BE2C (cell line): Measurements from ENCODE around the gene CDC42EP1.

Source experiments
- DNase-seq: peaks from one replicate; pipeline ENCODE4 v3.0.0-alpha.2; 2020
- H3K27me3 ChIP-seq: fragments of 250-450 bp; sonication (Bioruptor Pico); 2 replicates; pipeline ENCODE4 v1.5.1; 2020; ENCODE audit warnings: mild to moderate bottlenecking
- H3K36me3 ChIP-seq: fragments of 250-450 bp; sonication (Bioruptor Pico); 2 replicates; pipeline ENCODE4 v1.5.1; 2020; ENCODE audit warnings: mild to moderate bottlenecking
- H3K4me1 ChIP-seq: fragments of 250-450 bp; sonication (Bioruptor Pico); 2 replicates; pipeline ENCODE4 v1.5.1; 2020
- H3K4me3 ChIP-seq: 2 replicates; pipeline ENCODE4 v1.5.1; 2011; ENCODE audit warnings: low read depth, low read length
- H3K9me3 ChIP-seq: fragments of 250-450 bp; sonication (Bioruptor Pico); 2 replicates; pipeline ENCODE4 v1.5.1; 2020
- CTCF ChIP-seq: IDR thresholded peaks from 2 replicates; pipeline ENCODE4 v1.5.1; 2012; ENCODE audit warnings: mild to moderate bottlenecking, low read depth, low read length

Gene CDC42EP1

GRCh38 chr22:37566903-37567798 lies 6.9 kb downstream of the CDC42EP1 start:
- peak; percentile 87 for DNase-seq
- no peaks in the 10 kb centered on the region; the same call in 1 of the 2 replicates for H3K4me1 ChIP-seq

GRCh38 chr22:37568012-37568411 lies 7.7 kb downstream of the CDC42EP1 start:
- no peaks in the 10 kb centered on the region for H3K36me3 ChIP-seq
- no peaks in the 10 kb centered on the region; the same call in 1 of the 2 replicates for H3K4me1 ChIP-seq
- H3K9me3 ChIP-seq, result no peaks in the 10 kb centered on the region
- no peak overlapping the region for H3K4me3 ChIP-seq
- no peak for TF ChIP-seq CTCF
- no peaks in the 10 kb centered on the region for H3K27me3 ChIP-seq
- no peak for DNase-seq

More at GRCh38 chr22:37566903-37567798, 6.9 kb downstream of the CDC42EP1 start:
- Histone ChIP-seq H3K9me3 (no peaks in the 10 kb centered on the region), H3K4me3 (no peak overlapping the region), H3K27me3 (no peaks in the 10 kb centered on the region), H3K36me3 (no peaks in the 10 kb centered on the region)
- peak; percentile 98 for TF ChIP-seq CTCF

GRCh38 chr22:37568448-37569008 lies 8.2 kb downstream of the CDC42EP1 start:
- no peak for DNase-seq
- H3K36me3 ChIP-seq, result no peaks in the 10 kb centered on the region
- no peak overlapping the region for H3K4me3 ChIP-seq
- no peak for TF ChIP-seq CTCF
- no peaks in the 10 kb centered on the region for H3K27me3 ChIP-seq
- no peaks in the 10 kb centered on the region for H3K9me3 ChIP-seq
- no peaks in the 10 kb centered on the region; the same call in 1 of the 2 replicates for H3K4me1 ChIP-seq

- DNase-seq, result no peak
- no peaks in the 10 kb centered on the region for H3K27me3 ChIP-seq
- no peaks in the 10 kb centered on the region for H3K9me3 ChIP-seq
- H3K4me1 ChIP-seq, result no peaks in the 10 kb centered on the region; the same call in 1 of the 2 replicates
- H3K4me3 ChIP-seq, result no peak overlapping the region
- no peaks in the 10 kb centered on the region for H3K36me3 ChIP-seq
- no peak for TF ChIP-seq CTCF
Measured at GRCh38 chr22:37569009-37569920, 9.0 kb downstream of the CDC42EP1 start.

GRCh38 chr22:37569921-37570660 lies 9.8 kb downstream of the CDC42EP1 start:
- no peaks in the 10 kb centered on the region for H3K36me3 ChIP-seq
- H3K4me1 ChIP-seq, result no peaks in the 10 kb centered on the region; the same call in 1 of the 2 replicates
- H3K4me3 ChIP-seq, result no peak overlapping the region
- no peaks in the 10 kb centered on the region for H3K9me3 ChIP-seq
- H3K27me3 ChIP-seq, result no peaks in the 10 kb centered on the region
- no peak for DNase-seq
- TF ChIP-seq CTCF, result no peak
